Measurements from ENCODE around the gene TBX2. TPM values are rescaled to one million over a fixed set of nuclear protein-coding genes. Genes with fewer than 3 reads are reported as not detected.

TBX2 gene
- total and polyA plus RNA-seq, 2 donors from 2014 or later, result 66.4 to 122 TPM

GRCh38 chr17:61363601-61364462 lies 35.8 kb upstream of the TBX2 start:
- no peaks in the 10 kb centered on the region for H3K36me3 ChIP-seq (ENCODE audit: control insufficient read depth in 2 of 3, insufficient read depth in 3 of 3, low read length in 3 of 3)
- H3K4me1 ChIP-seq (ENCODE audit: control insufficient read depth in 2 of 3, insufficient read depth in 2 of 3, low read depth in 1 of 3, low read length in 3 of 3), result peaks cover 0 to 5% (median 0%) of the 10 kb centered on the region in 3 donors
- H3K4me3 ChIP-seq (ENCODE audit: low read length in 3 of 3), result no peak overlapping the region
- intact Hi-C loops (cut with DNase I), result no loop called here
- no peak overlapping the region for H3K9ac ChIP-seq (ENCODE audit: low read length in 3 of 3)
- no peaks in the 10 kb centered on the region for H3K27me3 ChIP-seq (ENCODE audit: control insufficient read depth, insufficient read depth, low read length)
- DNase-seq, result no peak
- no peak for FAIRE-seq
- no peaks in the 10 kb centered on the region for H3K9me3 ChIP-seq (ENCODE audit: control insufficient read depth in 2 of 3, insufficient read depth in 1 of 3, low read length in 3 of 3)
- no peak overlapping the region for H3K27ac ChIP-seq (ENCODE audit: low read depth in 2 of 2, low read length in 2 of 2)
- TF ChIP-seq, protein P1, sequence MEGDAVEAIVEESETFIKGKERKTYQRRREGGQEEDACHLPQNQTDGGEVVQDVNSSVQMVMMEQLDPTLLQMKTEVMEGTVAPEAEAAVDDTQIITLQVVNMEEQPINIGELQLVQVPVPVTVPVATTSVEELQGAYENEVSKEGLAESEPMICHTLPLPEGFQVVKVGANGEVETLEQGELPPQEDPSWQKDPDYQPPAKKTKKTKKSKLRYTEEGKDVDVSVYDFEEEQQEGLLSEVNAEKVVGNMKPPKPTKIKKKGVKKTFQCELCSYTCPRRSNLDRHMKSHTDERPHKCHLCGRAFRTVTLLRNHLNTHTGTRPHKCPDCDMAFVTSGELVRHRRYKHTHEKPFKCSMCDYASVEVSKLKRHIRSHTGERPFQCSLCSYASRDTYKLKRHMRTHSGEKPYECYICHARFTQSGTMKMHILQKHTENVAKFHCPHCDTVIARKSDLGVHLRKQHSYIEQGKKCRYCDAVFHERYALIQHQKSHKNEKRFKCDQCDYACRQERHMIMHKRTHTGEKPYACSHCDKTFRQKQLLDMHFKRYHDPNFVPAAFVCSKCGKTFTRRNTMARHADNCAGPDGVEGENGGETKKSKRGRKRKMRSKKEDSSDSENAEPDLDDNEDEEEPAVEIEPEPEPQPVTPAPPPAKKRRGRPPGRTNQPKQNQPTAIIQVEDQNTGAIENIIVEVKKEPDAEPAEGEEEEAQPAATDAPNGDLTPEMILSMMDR (IDR thresholded peaks at IDR 0.05; ENCODE audit: borderline replicate concordance, extremely low read depth, insufficient read depth), result no peak

GRCh38 chr17:61364463-61364846 lies 35.2 kb upstream of the TBX2 start:
- TF ChIP-seq, protein P1 (IDR thresholded peaks at IDR 0.05; ENCODE audit: borderline replicate concordance, extremely low read depth, insufficient read depth), result no peak

DNA sequence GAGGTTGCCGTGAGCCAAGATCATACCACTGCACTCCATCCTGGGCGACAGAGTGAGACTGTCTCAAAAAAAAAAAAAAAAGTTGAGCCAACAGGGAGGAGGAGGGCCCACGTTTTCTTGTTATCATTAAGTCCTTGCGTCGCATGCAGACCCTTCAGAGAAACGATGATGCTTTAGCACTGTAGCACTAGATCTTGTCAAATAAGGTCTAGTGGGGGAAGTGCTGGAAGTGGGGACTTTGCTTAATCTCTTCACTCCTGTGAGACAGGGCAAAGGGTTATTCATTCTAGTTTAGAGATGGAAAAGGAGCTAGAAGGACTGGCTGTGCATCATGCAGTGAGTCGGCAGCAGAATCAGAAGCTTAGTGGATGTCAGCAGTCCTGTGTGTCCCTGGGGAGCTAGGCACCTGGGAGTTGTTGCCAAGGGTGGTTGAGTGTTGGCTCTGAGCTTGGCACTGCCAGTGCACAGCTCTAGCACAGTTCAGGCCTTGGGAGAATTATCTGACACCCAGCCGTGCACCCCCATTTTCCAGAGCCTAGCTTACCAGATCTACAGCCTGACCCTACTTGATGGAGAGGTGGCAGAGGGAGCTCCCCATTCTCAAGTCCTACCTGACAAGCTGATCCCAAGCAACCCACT lies 33.4 kb upstream of the TBX2 start:
- FAIRE-seq, result no peak
- no peaks in the 10 kb centered on the region for H3K9me3 ChIP-seq (ENCODE audit: control insufficient read depth in 2 of 3, insufficient read depth in 1 of 3, low read length in 3 of 3)

More at GRCh38 chr17:61364463-61364846, 35.2 kb upstream of the TBX2 start:
- H3K36me3 ChIP-seq (ENCODE audit: control insufficient read depth in 2 of 3, insufficient read depth in 3 of 3, low read length in 3 of 3), result no peaks in the 10 kb centered on the region
- H3K4me1 ChIP-seq (ENCODE audit: control insufficient read depth in 2 of 3, insufficient read depth in 2 of 3, low read depth in 1 of 3, low read length in 3 of 3), result peaks cover 0 to 5% (median 0%) of the 10 kb centered on the region in 3 donors
- no peak for DNase-seq
- H3K4me3 ChIP-seq (ENCODE audit: low read length in 3 of 3), result no peak overlapping the region
- H3K27ac ChIP-seq (ENCODE audit: low read depth in 2 of 2, low read length in 2 of 2), result no peak overlapping the region
- no peak for FAIRE-seq
- H3K9ac ChIP-seq (ENCODE audit: low read length in 3 of 3), result no peak overlapping the region
- no peaks in the 10 kb centered on the region for H3K9me3 ChIP-seq (ENCODE audit: control insufficient read depth in 2 of 3, insufficient read depth in 1 of 3, low read length in 3 of 3)
- H3K27me3 ChIP-seq (ENCODE audit: control insufficient read depth, insufficient read depth, low read length), result no peaks in the 10 kb centered on the region
- intact Hi-C loops (cut with DNase I), result no loop called here

More for the DNA sequence above, 33.4 kb upstream of the TBX2 start:
- no peak for DNase-seq
- Histone ChIP-seq H3K9ac (ENCODE audit: low read length in 3 of 3) (no peak overlapping the region), H3K4me3 (ENCODE audit: low read length in 3 of 3) (no peak overlapping the region), H3K4me1 (ENCODE audit: control insufficient read depth in 2 of 3, insufficient read depth in 2 of 3, low read depth in 1 of 3, low read length in 3 of 3) (peaks cover 0 to 5% (median 0%) of the 10 kb centered on the region in 3 donors), H3K27ac (ENCODE audit: low read depth in 2 of 2, low read length in 2 of 2) (no peak overlapping the region), H3K36me3 (ENCODE audit: control insufficient read depth in 2 of 3, insufficient read depth in 3 of 3, low read length in 3 of 3) (no peaks in the 10 kb centered on the region), H3K27me3 (ENCODE audit: control insufficient read depth, insufficient read depth, low read length) (no peaks in the 10 kb centered on the region)
- TF ChIP-seq, protein P1 (IDR thresholded peaks at IDR 0.05; ENCODE audit: borderline replicate concordance, extremely low read depth, insufficient read depth), result no peak
- intact Hi-C loops (cut with DNase I), result no loop called here

All from kidney (tissue), 14 donors.